ENCODE results near the gene TRABD2A. TPM values are rescaled to one million over a fixed set of nuclear protein-coding genes. Genes with fewer than 3 reads are reported as not detected.

The TRABD2A gene
- total and polyA plus RNA-seq, 8 donors, result 0.29 to 109 (median 0.58) TPM; not detected in 1

DNA sequence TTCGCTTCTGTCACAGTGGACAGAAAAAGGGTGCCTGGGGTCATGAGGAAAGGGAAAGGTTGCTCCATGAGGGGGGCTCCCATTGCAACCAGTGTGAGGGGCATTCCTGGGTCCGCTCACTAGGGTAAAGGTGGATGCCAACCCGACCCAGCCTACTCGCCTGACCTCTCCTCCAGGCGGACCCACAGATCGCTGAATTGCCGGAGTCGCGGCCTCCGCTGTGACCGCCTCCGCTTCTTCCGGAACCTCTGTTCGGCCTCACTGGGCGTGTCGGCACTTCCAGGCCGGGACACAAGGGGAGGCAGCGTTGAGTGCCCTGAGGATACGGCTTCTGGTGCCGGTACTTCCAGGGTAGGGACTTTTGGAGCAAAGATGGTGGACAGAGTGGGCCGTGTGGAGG is 57.1 kb downstream of the TRABD2A start:
- H3K9me3 ChIP-seq, result no peaks in the 10 kb centered on the region
- H3K4me1 ChIP-seq, result no peaks in the 10 kb centered on the region
- TF ChIP-seq POLR2AphosphoS5 (IDR thresholded peaks at IDR 0.05) (no peak), EP300 (IDR thresholded peaks at IDR 0.05) (no peak)
- TF ChIP-seq, protein P1, sequence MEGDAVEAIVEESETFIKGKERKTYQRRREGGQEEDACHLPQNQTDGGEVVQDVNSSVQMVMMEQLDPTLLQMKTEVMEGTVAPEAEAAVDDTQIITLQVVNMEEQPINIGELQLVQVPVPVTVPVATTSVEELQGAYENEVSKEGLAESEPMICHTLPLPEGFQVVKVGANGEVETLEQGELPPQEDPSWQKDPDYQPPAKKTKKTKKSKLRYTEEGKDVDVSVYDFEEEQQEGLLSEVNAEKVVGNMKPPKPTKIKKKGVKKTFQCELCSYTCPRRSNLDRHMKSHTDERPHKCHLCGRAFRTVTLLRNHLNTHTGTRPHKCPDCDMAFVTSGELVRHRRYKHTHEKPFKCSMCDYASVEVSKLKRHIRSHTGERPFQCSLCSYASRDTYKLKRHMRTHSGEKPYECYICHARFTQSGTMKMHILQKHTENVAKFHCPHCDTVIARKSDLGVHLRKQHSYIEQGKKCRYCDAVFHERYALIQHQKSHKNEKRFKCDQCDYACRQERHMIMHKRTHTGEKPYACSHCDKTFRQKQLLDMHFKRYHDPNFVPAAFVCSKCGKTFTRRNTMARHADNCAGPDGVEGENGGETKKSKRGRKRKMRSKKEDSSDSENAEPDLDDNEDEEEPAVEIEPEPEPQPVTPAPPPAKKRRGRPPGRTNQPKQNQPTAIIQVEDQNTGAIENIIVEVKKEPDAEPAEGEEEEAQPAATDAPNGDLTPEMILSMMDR (IDR thresholded peaks at IDR 0.05), result no peak
- no peaks in the 10 kb centered on the region for H3K27me3 ChIP-seq
- intact Hi-C loops (cut with DNase I; ENCODE audit: low total_unique reads), result no loop called here
- WGBS, 5 donors, result 92 to 98% (median 98%) methylated on average over 11 to 21 of the region's 21 CpGs
- no peaks in the 10 kb centered on the region for H3K36me3 ChIP-seq
- no peak for DNase-seq
- H3K4me3 ChIP-seq, result no peak overlapping the region
- H3K27ac ChIP-seq, result no peak overlapping the region

DNA sequence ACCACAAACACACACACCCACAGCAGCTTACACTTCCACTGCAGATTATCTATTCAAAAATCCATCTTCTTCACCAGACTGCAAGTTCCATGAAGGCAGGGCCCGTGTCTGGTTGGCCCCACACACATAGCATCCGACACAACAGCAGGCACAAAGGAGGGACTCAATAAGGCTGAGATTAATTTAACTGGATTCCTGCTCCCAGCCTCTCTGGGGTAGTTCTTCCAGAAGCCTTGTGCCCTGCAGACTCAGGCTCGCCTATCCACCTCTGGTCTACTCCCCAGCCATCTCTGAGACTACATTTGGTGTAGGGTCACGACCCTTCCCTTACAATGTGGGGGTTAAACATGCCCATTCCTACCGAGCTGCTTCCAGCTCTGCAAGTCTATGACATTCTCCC is 57.7 kb downstream of the TRABD2A start:
- no peak for DNase-seq
- Histone ChIP-seq H3K27me3 (no peaks in the 10 kb centered on the region), H3K9me3 (no peaks in the 10 kb centered on the region), H3K27ac (no peak overlapping the region), H3K36me3 (no peaks in the 10 kb centered on the region), H3K4me1 (no peaks in the 10 kb centered on the region), H3K4me3 (no peak overlapping the region)
- no peak for TF ChIP-seq POLR2A (IDR thresholded peaks at IDR 0.05)
- TF ChIP-seq, protein P1 (IDR thresholded peaks at IDR 0.05), result no peak
- TF ChIP-seq EP300 (IDR thresholded peaks at IDR 0.05), result no peak
- no peak for TF ChIP-seq POLR2AphosphoS5 (IDR thresholded peaks at IDR 0.05)
- 79 to 90% (median 89%) methylated on average over 5 of the region's 5 CpGs for WGBS, 5 donors
- intact Hi-C loops (cut with DNase I; ENCODE audit: low total_unique reads), result no loop called here

DNA sequence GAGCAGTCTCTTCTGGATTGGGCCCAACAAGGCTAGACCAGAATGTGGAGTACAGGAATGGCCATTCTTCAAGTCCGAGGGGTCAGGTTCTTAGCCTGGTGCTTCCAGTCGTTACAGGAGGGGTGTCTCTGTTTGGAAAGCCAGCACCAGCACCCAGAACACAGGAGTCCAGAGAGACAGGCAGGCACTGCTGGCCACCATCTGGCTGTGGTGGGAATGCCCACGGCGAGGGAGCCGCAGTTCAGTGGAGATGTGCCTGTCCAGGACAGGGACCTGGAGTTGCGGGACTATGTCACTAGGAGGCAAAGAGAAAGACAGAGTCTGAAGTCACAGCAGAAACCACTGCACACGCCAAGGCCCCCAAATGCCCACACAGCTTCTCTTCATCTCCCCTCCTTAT is 59.1 kb downstream of the TRABD2A start:
- no peak overlapping the region for H3K4me3 ChIP-seq
- H3K9me3 ChIP-seq, result no peaks in the 10 kb centered on the region
- no peaks in the 10 kb centered on the region for H3K4me1 ChIP-seq
- WGBS, 5 donors, result 93 to 96% (median 95%) methylated on average over 6 to 7 of the region's 7 CpGs
- no peaks in the 10 kb centered on the region for H3K27me3 ChIP-seq
- intact Hi-C loops (cut with DNase I; ENCODE audit: low total_unique reads), result no loop called here
- DNase-seq, result no peak
- TF ChIP-seq, protein P1 (IDR thresholded peaks at IDR 0.05), result no peak
- TF ChIP-seq POLR2A (IDR thresholded peaks at IDR 0.05) (no peak), EP300 (IDR thresholded peaks at IDR 0.05) (no peak), POLR2AphosphoS5 (IDR thresholded peaks at IDR 0.05) (no peak)
- no peaks in the 10 kb centered on the region for H3K36me3 ChIP-seq
- no peak overlapping the region for H3K27ac ChIP-seq

DNA sequence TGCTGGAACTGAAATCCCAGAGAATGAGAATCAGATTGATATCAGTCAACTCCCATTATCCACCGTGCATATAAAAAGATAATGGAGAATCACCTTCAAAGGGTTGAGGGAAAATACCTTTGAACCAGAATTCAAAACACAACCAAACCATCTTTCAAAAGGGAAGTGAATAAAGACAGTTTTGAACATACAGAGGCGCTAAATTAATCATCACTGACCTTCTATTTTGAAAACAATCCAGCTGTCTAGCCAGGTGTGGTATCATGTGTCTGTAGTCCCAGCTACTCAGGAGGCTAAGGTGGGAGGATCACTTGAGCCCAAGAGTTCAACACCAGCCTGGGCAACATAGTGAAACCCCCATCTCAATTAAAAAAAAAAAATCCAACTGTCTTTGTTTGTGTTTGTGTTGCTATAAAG is 63.6 kb downstream of the TRABD2A start:
- no peak overlapping the region for H3K27ac ChIP-seq
- H3K4me3 ChIP-seq, result no peak overlapping the region
- WGBS, 5 donors, result 68 to 88% (median 83%) methylated on average over 2 of the region's 2 CpGs
- H3K9me3 ChIP-seq, result no peaks in the 10 kb centered on the region
- no peak for DNase-seq
- H3K36me3 ChIP-seq, result no peaks in the 10 kb centered on the region
- no peaks in the 10 kb centered on the region for H3K27me3 ChIP-seq
- intact Hi-C loops (cut with DNase I; ENCODE audit: low total_unique reads), result no loop called here
- TF ChIP-seq POLR2A (IDR thresholded peaks at IDR 0.05), result no peak
- TF ChIP-seq POLR2AphosphoS5 (IDR thresholded peaks at IDR 0.05), result no peak
- no peak for TF ChIP-seq EP300 (IDR thresholded peaks at IDR 0.05)
- TF ChIP-seq, protein P1 (IDR thresholded peaks at IDR 0.05), result no peak
- no peaks in the 10 kb centered on the region for H3K4me1 ChIP-seq

Measured in stomach (tissue), 9 donors.